GM10266 (cell line): ENCODE measurements around the gene MYL4.
"Not testable (repeated sequence)": the region's sequence is repeated elsewhere in the genome, so short reads cannot be mapped to it uniquely, and the experiment has no call there.

Experiments used
- DNase-seq: peaks from one replicate; pipeline ENCODE4 v3.0.0; 2012; ENCODE audit errors: extremely low spot score
- CTCF ChIP-seq: IDR thresholded peaks from 2 replicates; pipeline ENCODE4 v1.5.1; 2012; ENCODE audit warnings: mild to moderate bottlenecking, low read depth; ENCODE audit not compliant: control insufficient read depth, insufficient read depth; ENCODE audit errors: missing control alignments

The MYL4 gene

GRCh38 chr17:47176389-47176826, 32.7 kb upstream of the MYL4 start:
- no peak for DNase-seq
- TF ChIP-seq CTCF = no peak

GRCh38 chr17:47177261-47177660, 31.9 kb upstream of the MYL4 start:
- no peak for TF ChIP-seq CTCF
- no peak for DNase-seq

GRCh38 chr17:47179141-47179540, 30.0 kb upstream of the MYL4 start:
- DNase-seq = no peak
- TF ChIP-seq CTCF = no peak

- no peak for DNase-seq
- no peak for TF ChIP-seq CTCF
Observed at GRCh38 chr17:47180337-47180736, 28.8 kb upstream of the MYL4 start.

GRCh38 chr17:47180988-47181387, 28.2 kb upstream of the MYL4 start:
- not testable (repeated sequence) for DNase-seq

GRCh38 chr17:47184681-47185080, 24.5 kb upstream of the MYL4 start:
- DNase-seq = no peak

GRCh38 chr17:47188271-47188875, 20.8 kb upstream of the MYL4 start:
- no peak for TF ChIP-seq CTCF
- no peak for DNase-seq

More at GRCh38 chr17:47184681-47185080, 24.5 kb upstream of the MYL4 start:
- TF ChIP-seq CTCF = no peak
